WTC11 (cell line): ENCODE measurements around the gene FADD. TPM values are rescaled to one million over a fixed set of nuclear protein-coding genes. Genes with fewer than 3 reads are reported as not detected.
"Not testable (repeated sequence)": the region's sequence is repeated elsewhere in the genome, so short reads cannot be mapped to it uniquely, and the experiment has no call there.

Source experiments
- ATAC-seq: fragments of 200-7000 bp; cut with Tn5 transposase; 2 replicates; pipeline ENCODE4 v1.10.0; 2021; ENCODE audit warnings: mild to moderate bottlenecking, moderate library complexity
- CTCF ChIA-PET: fragments of 300-600 bp; sonication (Branson Sonifier 250); formaldehyde crosslinking; loops from one replicate; lab custom pipeline; 2021; ENCODE audit warnings: antibody characterized with exemption; lab: Charles Lee
- POLR2A ChIA-PET: fragments of 350-600 bp; sonication (Branson Sonifier 250); formaldehyde crosslinking; loops from one replicate; lab custom pipeline; 2021; ENCODE audit warnings: antibody characterized with exemption; lab: Charles Lee
- DNase-seq: peaks from one replicate; pipeline ENCODE4 v3.0.0; 2021; ENCODE audit warnings: low spot score
- H3K27ac Mint-ChIP-seq: 2 replicates; pipeline ENCODE4 v1.8.0; 2021; ENCODE audit warnings: mixed read lengths
- H3K27me3 Mint-ChIP-seq: 2 replicates; pipeline ENCODE4 v1.8.0; 2021; ENCODE audit warnings: low read depth, mild to moderate bottlenecking, moderate library complexity, mixed read lengths
- H3K36me3 Mint-ChIP-seq: 2 replicates; pipeline ENCODE4 v1.8.0; 2021; ENCODE audit warnings: mixed read lengths
- H3K4me1 Mint-ChIP-seq: 2 replicates; pipeline ENCODE4 v1.8.0; 2022; ENCODE audit warnings: mixed read lengths
- H3K4me3 Mint-ChIP-seq: 2 replicates; pipeline ENCODE4 v1.8.0; 2021; ENCODE audit warnings: mild to moderate bottlenecking, moderate library complexity, mixed read lengths
- H3K9me3 Mint-ChIP-seq: 2 replicates; pipeline ENCODE4 v1.8.0; 2021; ENCODE audit warnings: mixed read lengths
- ATF1 ChIP-seq: sonication (generic); formaldehyde crosslinking; IDR thresholded peaks from 2 replicates; pipeline ENCODE4 v1.8.1; 2023; ENCODE audit warnings: mild to moderate bottlenecking, moderate library complexity, missing genetic modification reagents
- CBFB ChIP-seq: sonication (generic); formaldehyde crosslinking; IDR thresholded peaks from 2 replicates; pipeline ENCODE4 v1.8.1; 2022; ENCODE audit warnings: mild to moderate bottlenecking, low read depth, missing genetic modification reagents
- EMX1 ChIP-seq: fragments of 250-450 bp; sonication (Bioruptor Pico); IDR thresholded peaks from 2 replicates; pipeline ENCODE4 v1.8.0; 2021; ENCODE audit warnings: mild to moderate bottlenecking
- HMGA2 ChIP-seq: fragments of 250-450 bp; sonication (Bioruptor Pico); IDR thresholded peaks from 2 replicates; pipeline ENCODE4 v1.4.0; 2021; ENCODE audit warnings: mild to moderate bottlenecking, moderate library complexity
- IRF2 ChIP-seq: sonication (generic); formaldehyde crosslinking; IDR thresholded peaks from 2 replicates; pipeline ENCODE4 v1.8.0; 2022; ENCODE audit warnings: low read depth, missing genetic modification reagents, borderline replicate concordance
- KAT7 ChIP-seq: sonication (generic); formaldehyde crosslinking; IDR thresholded peaks from 2 replicates; pipeline ENCODE4 v1.8.1; 2023; ENCODE audit warnings: missing genetic modification reagents, mild to moderate bottlenecking, borderline replicate concordance
- MXD4 ChIP-seq: fragments of 250-450 bp; sonication (Bioruptor Pico); IDR thresholded peaks from 2 replicates; pipeline ENCODE4 v1.8.0; 2021; ENCODE audit warnings: mild to moderate bottlenecking, moderate library complexity, borderline replicate concordance
- NFYB ChIP-seq: sonication (generic); formaldehyde crosslinking; conservative IDR thresholded peaks from 2 replicates; pipeline ENCODE4 v1.8.0; 2022; ENCODE audit warnings: low read depth, missing genetic modification reagents
- NR1H2 ChIP-seq: sonication (generic); formaldehyde crosslinking; IDR thresholded peaks from 2 replicates; pipeline ENCODE4 v1.9.0; 2021; ENCODE audit warnings: mild to moderate bottlenecking, moderate library complexity, missing genetic modification reagents
- RELA ChIP-seq: sonication (generic); formaldehyde crosslinking; IDR thresholded peaks from 2 replicates; pipeline ENCODE4 v1.8.1; 2022; ENCODE audit warnings: missing genetic modification reagents, mild to moderate bottlenecking, borderline replicate concordance
- RORB ChIP-seq: fragments of 250-450 bp; sonication (Bioruptor Pico); IDR thresholded peaks from 2 replicates; pipeline ENCODE4 v1.9.0; 2021; ENCODE audit warnings: mild to moderate bottlenecking
- SP1 ChIP-seq: sonication (generic); formaldehyde crosslinking; conservative IDR thresholded peaks from 2 replicates; pipeline ENCODE4 v1.8.1; 2022; ENCODE audit warnings: missing genetic modification reagents
- ZNF396 ChIP-seq: fragments of 250-450 bp; sonication (Bioruptor Pico); IDR thresholded peaks from 2 replicates; pipeline ENCODE4 v1.8.0; 2021; ENCODE audit warnings: mild to moderate bottlenecking, moderate library complexity, borderline replicate concordance
- ZNF425 ChIP-seq: fragments of 250-450 bp; sonication (Bioruptor Pico); conservative IDR thresholded peaks from 2 replicates; pipeline ENCODE4 v1.9.0; 2021; ENCODE audit warnings: mild to moderate bottlenecking
- total RNA-seq: library from RNA; stranded (reverse); gene quantifications from 3 replicates; pipeline ENCODE4 v1.2.3, GENCODE V29; 2021
- TF ChIP-seq, protein P1 (sequence below): sonication (generic); formaldehyde crosslinking; IDR thresholded peaks from 2 replicates; pipeline ENCODE4 v1.8.0; 2022; ENCODE audit warnings: mild to moderate bottlenecking, missing genetic modification reagents
- TF ChIP-seq, protein P2 (sequence below): sonication (generic); formaldehyde crosslinking; IDR thresholded peaks from 2 replicates; pipeline ENCODE4 v1.8.1; 2023; ENCODE audit warnings: mild to moderate bottlenecking, missing genetic modification reagents, moderate library complexity
- TF ChIP-seq, protein P3 (sequence below): sonication (generic); formaldehyde crosslinking; IDR thresholded peaks from 2 replicates; pipeline ENCODE4 v1.8.0; 2023; ENCODE audit warnings: missing genetic modification reagents
- TF ChIP-seq, protein P4 (sequence below): sonication (generic); formaldehyde crosslinking; IDR thresholded peaks from 2 replicates; pipeline ENCODE4 v1.8.1; 2023; ENCODE audit warnings: mild to moderate bottlenecking, moderate library complexity, missing genetic modification reagents

FADD gene
- total RNA-seq, 1 experiment from 2014 or later: 49.0 TPM

- no peak for TF ChIP-seq RORB (CRISPR knock-in tag)
- TF ChIP-seq NFYB (CRISPR knock-in tag): no peak
- TF ChIP-seq RELA (CRISPR knock-in tag): no peak
- TF ChIP-seq, protein P1, sequence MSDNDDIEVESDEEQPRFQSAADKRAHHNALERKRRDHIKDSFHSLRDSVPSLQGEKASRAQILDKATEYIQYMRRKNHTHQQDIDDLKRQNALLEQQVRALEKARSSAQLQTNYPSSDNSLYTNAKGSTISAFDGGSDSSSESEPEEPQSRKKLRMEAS: no peak
- TF ChIP-seq, protein P2, sequence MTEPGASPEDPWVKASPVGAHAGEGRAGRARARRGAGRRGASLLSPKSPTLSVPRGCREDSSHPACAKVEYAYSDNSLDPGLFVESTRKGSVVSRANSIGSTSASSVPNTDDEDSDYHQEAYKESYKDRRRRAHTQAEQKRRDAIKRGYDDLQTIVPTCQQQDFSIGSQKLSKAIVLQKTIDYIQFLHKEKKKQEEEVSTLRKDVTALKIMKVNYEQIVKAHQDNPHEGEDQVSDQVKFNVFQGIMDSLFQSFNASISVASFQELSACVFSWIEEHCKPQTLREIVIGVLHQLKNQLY: no peak
- TF ChIP-seq, all 79 proteins: peak for 0
These were observed 7.4 kb downstream of the FADD start (continued) for GRCh38 chr11:70210530-70210929.

DNA sequence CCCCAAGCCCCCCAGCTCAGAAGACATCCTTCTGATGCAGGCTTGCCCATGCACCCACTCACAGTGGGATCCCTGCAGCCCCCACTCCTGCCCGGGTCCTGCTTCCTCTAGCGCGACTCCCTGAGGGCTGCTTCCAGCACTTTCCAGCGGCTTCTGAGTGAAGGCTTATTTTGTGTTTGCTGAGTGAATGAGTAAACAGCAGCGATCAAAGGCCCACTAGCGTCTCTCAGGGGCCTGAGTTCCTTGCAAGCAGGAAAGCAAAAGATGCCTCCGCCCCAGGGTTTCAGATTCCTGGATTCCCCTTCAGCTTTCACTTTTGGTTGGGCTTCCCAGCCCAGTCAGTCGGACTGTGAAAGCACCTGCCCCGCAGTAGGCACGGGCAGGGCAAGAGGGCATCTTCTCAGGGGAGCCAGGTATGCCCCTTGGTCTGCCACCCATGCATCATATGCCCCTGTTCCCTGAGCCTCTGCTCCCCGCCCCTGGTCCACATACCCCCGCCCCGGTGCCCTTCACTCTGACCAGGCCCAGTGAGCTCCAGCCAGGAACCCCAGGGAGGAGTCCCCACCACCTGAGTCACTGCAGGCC is 9.2 kb downstream of the FADD start:
- Mint-ChIP-seq H3K4me3 (no peak overlapping the region), H3K36me3 (peaks cover 15% of the 10 kb centered on the region), H3K27ac (peak overlapping the region; percentile 91), H3K4me1 (peaks cover 46% of the 10 kb centered on the region), H3K27me3 (0 out of 2 replicates have a peak, but pooled peaks cover under 1% of the 10 kb centered on the region), H3K9me3 (0 out of 2 replicates have a peak, but pooled peaks cover under 1% of the 10 kb centered on the region)
- peak; percentile 27 for ATAC-seq
- CTCF ChIA-PET: interaction anchor here (0.6 to 1.4 kb wide), 4 partner anchors 13 to 293 kb away, joined by 3 to 5 read pairs (median 4); no protein-coding TSS in a partner anchor
- POLR2A ChIA-PET: interaction anchor here (1.4 kb wide), 1 partner anchor 9 kb away, joined by 5 read pairs; the partner anchor contains the start of gene FADD
- peak; percentile 49 for DNase-seq
- TF ChIP-seq SP1 (CRISPR knock-in tag) (0 out of 2 replicates have a peak, but pooled peaks have one; percentile 39), NR1H2 (no peak)

- DNase-seq, POLR2A ChIA-PET, ATAC-seq, H3K4me3 Mint-ChIP-seq, H3K27me3 Mint-ChIP-seq, H3K27ac Mint-ChIP-seq: not testable (repeated sequence)
- Mint-ChIP-seq H3K4me1 (peaks cover 29% of the 10 kb centered on the region), H3K36me3 (peaks cover 38% of the 10 kb centered on the region), H3K9me3 (peaks cover 24% of the 10 kb centered on the region)
- CTCF ChIA-PET: interaction anchor here (1.1 kb wide), 1 partner anchor 8 kb away, joined by 3 read pairs; no protein-coding TSS in a partner anchor
These were observed 14.3 kb downstream of the FADD start for GRCh38 chr11:70217388-70217787.

- not testable (repeated sequence) for ATAC-seq
- peak overlapping the region; percentile 14 for H3K27ac Mint-ChIP-seq
These were observed 15.0 kb downstream of the FADD start for GRCh38 chr11:70218076-70218475.

DNA sequence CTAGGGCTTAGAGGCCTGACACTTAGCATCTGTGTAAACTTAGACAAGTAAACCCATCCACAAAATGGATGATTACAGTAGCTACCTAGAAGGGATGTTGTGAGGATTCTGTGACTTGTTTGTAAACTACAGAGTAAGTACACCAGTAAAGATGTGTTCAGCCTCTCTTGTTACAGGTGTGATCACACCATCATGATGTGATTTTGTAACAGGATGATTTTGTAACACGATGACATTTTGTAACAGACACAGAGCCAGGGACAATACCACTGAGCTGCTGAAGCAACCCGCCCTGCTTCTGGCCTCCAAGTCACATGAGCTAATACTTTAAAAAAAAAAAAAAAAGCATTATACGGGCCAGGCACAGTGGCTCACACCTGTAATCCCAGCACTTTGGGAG is 17.0 kb downstream of the FADD start:
- DNase-seq: no peak
- Mint-ChIP-seq H3K27ac (no peak overlapping the region), H3K36me3 (peaks cover 38% of the 10 kb centered on the region), H3K4me3 (no peak overlapping the region), H3K9me3 (peaks cover 24% of the 10 kb centered on the region), H3K27me3 (peaks cover 6% of the 10 kb centered on the region; the same call in 1 of the 2 replicates), H3K4me1 (peaks cover 18% of the 10 kb centered on the region)
- CTCF ChIA-PET: no interaction called here
- POLR2A ChIA-PET: no interaction called here
- TF ChIP-seq EMX1 (CRISPR knock-in tag): no peak
- TF ChIP-seq ZNF425 (CRISPR knock-in tag): no peak
- TF ChIP-seq NR1H2: no peak
- TF ChIP-seq, protein P3, sequence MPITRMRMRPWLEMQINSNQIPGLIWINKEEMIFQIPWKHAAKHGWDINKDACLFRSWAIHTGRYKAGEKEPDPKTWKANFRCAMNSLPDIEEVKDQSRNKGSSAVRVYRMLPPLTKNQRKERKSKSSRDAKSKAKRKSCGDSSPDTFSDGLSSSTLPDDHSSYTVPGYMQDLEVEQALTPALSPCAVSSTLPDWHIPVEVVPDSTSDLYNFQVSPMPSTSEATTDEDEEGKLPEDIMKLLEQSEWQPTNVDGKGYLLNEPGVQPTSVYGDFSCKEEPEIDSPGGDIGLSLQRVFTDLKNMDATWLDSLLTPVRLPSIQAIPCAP (CRISPR knock-in tag): no peak
- no peak for TF ChIP-seq MXD4 (CRISPR knock-in tag)
- no peak for TF ChIP-seq RORB (CRISPR knock-in tag)
- TF ChIP-seq, protein P4, sequence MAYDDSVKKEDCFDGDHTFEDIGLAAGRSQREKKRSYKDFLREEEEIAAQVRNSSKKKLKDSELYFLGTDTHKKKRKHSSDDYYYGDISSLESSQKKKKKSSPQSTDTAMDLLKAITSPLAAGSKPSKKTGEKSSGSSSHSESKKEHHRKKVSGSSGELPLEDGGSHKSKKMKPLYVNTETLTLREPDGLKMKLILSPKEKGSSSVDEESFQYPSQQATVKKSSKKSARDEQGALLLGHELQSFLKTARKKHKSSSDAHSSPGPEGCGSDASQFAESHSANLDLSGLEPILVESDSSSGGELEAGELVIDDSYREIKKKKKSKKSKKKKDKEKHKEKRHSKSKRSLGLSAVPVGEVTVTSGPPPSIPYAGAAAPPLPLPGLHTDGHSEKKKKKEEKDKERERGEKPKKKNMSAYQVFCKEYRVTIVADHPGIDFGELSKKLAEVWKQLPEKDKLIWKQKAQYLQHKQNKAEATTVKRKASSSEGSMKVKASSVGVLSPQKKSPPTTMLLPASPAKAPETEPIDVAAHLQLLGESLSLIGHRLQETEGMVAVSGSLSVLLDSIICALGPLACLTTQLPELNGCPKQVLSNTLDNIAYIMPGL (CRISPR knock-in tag): no peak
- no peak for TF ChIP-seq RELA (CRISPR knock-in tag)
- TF ChIP-seq ZNF396 (CRISPR knock-in tag): no peak
- no peak for TF ChIP-seq ATF1 (CRISPR knock-in tag)
- no peak for TF ChIP-seq HMGA2
- no peak for TF ChIP-seq KAT7
- no peak for TF ChIP-seq CBFB (CRISPR knock-in tag)
- TF ChIP-seq IRF2 (CRISPR knock-in tag): no peak
- no peak for ATAC-seq

More at GRCh38 chr11:70218076-70218475, 15.0 kb downstream of the FADD start:
- POLR2A ChIA-PET, DNase-seq, H3K4me3 Mint-ChIP-seq, H3K27me3 Mint-ChIP-seq: not testable (repeated sequence)
- H3K9me3 Mint-ChIP-seq: peaks cover 24% of the 10 kb centered on the region
- CTCF ChIA-PET: interaction anchor here (1.1 kb wide), 1 partner anchor 8 kb away, joined by 3 read pairs; no protein-coding TSS in a partner anchor
- peaks cover 38% of the 10 kb centered on the region for H3K36me3 Mint-ChIP-seq
- peaks cover 22% of the 10 kb centered on the region for H3K4me1 Mint-ChIP-seq
